HFF-Myc (cell line): ENCODE results near the gene GORASP1.

Source experiments
- DNase-seq: peaks from one replicate; pipeline ENCODE4 v3.0.0-alpha.2; 2011; ENCODE audit warnings: low read depth; ENCODE audit errors: extremely low read depth
- H3K4me3 ChIP-seq: replicated peaks from 2 replicates; pipeline ENCODE4 v1.5.1; 2011; ENCODE audit warnings: low read depth, mild to moderate bottlenecking, control low read depth, low read length
- TF ChIP-seq, protein P1 (sequence below): IDR thresholded peaks from 2 replicates; pipeline ENCODE4 v1.5.1; 2012; ENCODE audit warnings: mild to moderate bottlenecking, low read depth, low read length, control low read depth; ENCODE audit errors: missing control alignments

The GORASP1 gene

DNA sequence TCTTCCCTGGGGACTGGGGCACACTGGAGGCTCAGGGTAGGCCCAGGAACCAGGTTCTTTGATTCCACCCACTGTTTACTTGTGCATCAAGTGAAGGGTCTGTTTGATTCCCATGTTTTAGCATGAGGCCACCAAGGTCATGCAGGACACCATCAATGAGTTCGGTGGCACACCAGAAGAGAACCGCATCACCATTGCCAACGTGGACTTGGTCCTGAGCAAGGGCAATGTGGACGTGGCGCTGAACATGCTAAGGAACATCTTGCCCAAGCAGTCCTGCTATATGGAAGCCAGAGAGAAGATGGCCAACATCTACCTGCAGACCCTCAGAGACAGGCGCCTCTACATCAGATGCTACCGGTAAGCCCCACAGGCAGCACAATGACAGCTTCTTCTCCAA is 21.5 kb upstream of the GORASP1 start:
- DNase-seq = no peak
- no peak overlapping the region for H3K4me3 ChIP-seq
- TF ChIP-seq, protein P1, sequence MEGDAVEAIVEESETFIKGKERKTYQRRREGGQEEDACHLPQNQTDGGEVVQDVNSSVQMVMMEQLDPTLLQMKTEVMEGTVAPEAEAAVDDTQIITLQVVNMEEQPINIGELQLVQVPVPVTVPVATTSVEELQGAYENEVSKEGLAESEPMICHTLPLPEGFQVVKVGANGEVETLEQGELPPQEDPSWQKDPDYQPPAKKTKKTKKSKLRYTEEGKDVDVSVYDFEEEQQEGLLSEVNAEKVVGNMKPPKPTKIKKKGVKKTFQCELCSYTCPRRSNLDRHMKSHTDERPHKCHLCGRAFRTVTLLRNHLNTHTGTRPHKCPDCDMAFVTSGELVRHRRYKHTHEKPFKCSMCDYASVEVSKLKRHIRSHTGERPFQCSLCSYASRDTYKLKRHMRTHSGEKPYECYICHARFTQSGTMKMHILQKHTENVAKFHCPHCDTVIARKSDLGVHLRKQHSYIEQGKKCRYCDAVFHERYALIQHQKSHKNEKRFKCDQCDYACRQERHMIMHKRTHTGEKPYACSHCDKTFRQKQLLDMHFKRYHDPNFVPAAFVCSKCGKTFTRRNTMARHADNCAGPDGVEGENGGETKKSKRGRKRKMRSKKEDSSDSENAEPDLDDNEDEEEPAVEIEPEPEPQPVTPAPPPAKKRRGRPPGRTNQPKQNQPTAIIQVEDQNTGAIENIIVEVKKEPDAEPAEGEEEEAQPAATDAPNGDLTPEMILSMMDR = no peak

DNA sequence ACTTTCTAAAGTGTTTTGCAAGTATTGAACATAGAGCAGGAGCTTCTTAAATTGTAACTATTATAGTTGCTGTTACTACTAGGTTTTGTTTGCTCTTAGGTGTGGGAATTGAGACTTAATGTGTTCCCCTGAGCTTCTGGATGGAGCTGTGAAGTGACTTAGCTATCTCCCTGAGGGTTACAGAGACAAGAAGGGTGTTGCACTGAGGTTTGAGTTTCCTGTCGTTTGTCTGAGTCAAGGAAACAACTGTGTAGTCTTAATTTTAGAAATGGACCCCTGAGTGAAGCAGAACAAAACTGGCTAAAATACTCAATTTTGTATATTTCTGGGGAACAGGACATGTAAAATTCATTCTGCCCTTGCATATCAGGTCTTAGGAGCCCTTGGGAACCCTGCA is 20.5 kb upstream of the GORASP1 start:
- DNase-seq = no peak
- H3K4me3 ChIP-seq = no peak overlapping the region
- TF ChIP-seq, protein P1 = no peak

DNA sequence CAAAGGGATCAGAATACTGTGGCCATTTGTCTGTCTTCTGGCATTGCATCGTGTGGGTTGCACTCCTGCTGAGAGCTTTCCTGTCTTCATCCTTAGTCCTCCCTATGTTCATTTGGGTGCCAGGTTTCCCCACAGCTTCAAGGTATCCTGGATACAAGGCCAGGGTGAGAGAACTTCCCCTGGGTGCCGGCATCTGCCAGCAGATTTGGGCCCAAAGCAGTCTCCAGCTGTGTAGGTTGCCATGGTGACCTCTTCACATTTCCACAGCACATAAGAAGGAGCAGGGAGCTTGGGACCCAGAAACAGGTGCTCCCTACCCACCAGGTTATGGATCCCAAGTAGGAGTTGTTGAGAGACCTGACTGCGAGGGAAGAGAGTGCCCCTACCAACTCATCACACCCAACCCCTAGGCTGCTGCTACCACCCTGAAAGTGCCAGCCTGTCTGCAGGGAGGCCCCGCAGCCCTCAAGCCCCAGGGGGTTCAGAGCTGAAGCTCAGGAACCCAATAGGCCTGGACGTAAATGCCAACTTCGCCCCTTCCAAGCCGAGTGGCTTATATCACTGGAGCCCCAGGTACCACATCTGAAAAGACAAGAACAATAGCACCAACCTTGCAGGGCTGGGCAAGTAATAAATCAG is 20.0 kb upstream of the GORASP1 start:
- TF ChIP-seq, protein P1 = no peak
- no peak for DNase-seq
- no peak overlapping the region for H3K4me3 ChIP-seq

DNA sequence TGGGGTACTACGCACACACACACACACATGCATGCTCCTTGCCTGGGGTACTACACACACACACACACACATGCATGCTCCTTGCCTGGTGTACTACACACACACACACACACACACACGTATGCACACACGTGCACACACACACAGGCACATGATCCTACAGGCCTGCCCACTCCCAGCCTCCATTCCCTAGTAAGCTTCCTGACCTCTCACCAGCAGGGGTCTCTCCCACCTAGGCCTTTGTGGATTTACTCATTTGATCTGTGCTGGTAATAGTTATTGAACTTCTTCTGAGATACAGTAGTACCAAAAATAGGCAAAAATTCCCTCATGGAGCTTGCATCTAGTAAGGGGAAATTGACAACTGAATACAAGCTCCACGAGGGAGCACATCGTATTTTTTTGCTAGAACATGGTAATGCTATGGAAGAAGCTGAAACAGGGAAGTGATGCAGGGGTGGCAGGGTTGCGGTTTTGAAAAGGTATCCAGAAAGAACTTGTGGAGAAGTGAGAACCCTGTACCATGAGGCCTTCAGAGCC is 19.2 kb upstream of the GORASP1 start:
- peak; percentile 52 for DNase-seq
- TF ChIP-seq, protein P1 = peak; percentile 77
- no peak overlapping the region for H3K4me3 ChIP-seq

DNA sequence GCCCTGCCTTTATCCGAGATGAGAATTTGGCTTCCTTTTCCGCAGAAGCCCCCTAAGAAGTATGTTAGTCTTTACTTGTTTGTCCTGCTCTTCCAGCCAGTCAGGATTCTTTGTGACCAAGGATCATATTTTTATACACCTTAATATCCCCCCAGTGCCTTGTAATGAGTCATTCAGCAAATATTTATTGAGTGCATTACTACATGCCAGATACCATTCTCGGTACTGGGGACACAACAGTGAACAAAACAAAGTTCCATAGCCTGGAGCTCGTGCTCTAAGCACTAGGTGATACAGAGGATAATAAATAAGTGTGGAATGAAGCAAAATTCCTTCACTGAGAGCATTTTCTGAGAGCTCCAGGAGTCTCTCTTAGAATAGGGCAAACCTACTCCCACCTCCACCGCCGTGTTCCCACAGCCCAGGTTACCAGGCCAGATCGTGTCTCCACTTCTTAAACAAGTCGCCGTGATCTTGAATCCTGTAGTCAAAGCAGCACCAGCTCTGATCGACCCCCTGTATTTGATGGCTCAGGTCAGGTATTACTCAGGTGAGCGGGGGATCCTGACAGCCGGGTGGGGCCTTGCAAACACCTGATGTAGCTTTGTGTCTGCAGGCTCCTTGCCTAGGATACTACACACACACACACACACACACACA is 18.5 kb upstream of the GORASP1 start:
- TF ChIP-seq, protein P1 = no peak

DNA sequence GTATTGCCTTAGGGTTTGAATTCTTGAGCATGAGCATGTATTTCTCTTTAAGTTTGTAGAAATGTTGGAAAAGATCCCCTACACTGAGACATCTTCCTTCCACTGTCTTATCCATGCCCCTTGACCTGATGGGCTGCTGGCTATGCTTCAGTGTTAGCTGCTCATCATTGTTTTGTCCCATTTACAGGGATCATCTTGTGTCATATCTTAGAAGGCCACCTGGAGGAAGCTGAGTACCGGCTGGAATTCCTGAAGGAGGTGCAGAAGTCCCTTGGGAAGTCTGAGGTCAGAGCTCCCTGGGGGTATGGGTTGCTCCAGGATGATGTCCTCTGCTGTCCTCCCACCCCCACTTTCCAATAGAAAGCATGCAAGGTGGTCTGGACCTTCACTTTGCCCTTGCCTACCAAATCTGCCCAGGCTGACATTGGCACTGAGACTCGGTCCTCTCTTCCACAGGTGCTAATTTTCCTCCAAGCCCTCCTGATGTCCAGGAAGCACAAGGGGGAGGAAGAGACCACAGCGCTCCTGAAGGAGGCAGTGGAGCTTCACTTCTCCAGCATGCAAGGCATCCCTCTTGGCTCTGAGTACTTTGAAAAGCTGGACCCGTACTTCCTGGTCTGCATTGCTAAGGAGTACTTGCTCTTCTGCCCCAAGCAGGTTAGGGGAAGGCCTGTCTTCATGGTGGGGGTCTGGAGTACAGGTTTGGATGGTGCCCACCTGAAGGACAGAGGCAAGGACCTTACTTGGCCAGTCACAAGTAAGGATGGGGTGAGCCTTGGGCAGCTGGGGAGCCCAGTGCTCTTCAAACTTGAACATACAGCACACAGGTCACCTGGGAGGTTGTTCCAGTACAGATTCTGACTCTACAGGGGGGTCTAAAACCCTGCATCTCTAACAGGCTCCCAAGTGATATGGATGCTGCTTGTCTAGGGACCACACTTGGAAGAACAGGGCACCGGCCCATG is 17.7 kb upstream of the GORASP1 start:
- DNase-seq = no peak
- H3K4me3 ChIP-seq = no peak overlapping the region
- TF ChIP-seq, protein P1 = peak; percentile 34

More for the DNA sequence above, 18.5 kb upstream of the GORASP1 start:
- DNase-seq = no peak
- H3K4me3 ChIP-seq = no peak overlapping the region
